ENCODE data around the gene STX18.

STX18 gene

DNA sequence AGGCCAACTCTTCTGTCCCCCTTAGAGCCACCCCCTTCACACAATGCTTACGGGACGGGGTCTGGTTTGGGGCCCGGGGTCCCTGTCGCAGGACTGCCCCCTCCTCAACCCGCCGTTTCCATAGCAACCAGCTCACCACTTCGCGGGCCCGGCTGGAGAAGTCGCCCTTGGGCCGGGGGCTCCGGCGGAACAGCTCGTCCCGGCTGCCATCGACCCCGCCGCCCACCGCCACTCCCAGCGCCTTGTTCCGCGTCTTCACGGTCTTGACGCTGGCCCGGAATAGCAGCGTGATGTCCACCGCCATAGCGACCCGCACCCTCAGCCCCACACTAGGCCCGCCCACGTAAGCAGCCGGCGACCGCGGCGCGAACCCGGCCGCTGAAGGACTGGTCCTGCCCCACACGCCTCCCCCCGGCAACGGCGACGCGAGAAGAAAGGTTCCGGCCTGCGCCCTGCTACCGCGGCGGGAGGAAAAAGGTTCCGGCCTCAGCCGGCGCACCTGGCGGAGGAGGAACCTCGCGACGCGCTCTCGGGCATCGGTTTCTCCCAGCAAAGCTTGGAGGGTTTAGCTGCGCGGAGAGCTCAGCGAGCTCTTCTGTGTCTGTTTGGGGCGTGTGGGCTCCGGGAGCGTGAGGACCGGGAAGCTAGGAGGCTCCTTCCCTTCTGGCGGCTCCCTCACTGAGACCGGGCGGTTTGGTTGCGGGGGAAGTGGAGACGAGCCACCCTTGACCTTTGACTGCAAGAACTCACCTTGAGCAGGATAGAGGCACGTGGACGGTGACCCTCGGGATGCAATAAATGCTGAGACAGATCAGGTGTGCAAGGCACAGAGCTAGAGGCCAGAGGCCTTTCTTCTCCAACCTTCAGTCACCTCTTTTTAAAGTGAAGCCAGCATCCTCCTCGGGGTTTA lies at the start of gene STX18:
TSS of gene STX18 (minus strand) at position 388 of the 910 bp plus-strand sequence. CDS start at position 304, 84 bp downstream.
- Histone ChIP-seq H3K36me3 (ENCODE audit: control insufficient read depth, low read depth, low read length) (peaks cover 5% of the 10 kb centered on the region), H3K9ac (ENCODE audit: low read length) (peak within 1 kb of the TSS; percentile 92), H3K9me3 (ENCODE audit: control insufficient read depth, low read depth, low read length) (no peaks in the 10 kb centered on the region), H3K27ac (ENCODE audit: low read length) (peak within 1 kb of the TSS; percentile 43), H3K27me3 (ENCODE audit: control insufficient read depth, insufficient read depth, low read length) (no peaks in the 10 kb centered on the region), H3K4me3 (ENCODE audit: low read length) (peak within 1 kb of the TSS; percentile 92), H3K4me1 (ENCODE audit: control insufficient read depth, low read depth, low read length) (peaks cover 10% of the 10 kb centered on the region)

DNA sequence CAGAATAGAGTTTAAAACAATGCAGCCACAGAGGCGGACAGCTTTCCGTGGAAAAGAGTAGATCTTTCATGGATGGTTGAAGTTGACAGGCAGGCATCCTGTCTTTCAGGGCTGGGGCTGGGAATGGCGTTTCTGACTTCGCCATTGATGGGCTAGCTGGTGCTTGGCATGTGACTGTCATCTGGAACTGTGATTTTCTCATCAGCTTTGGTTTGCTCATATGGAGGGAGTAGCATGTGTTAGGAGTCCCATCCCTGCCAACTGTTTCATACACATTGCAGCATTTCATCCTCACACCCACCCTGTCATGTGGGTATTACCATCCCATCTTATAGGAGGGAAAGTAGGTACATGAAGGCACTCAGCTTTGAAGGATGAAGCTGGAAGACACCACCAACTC lies 49.2 kb upstream of the STX18 start:
- no peaks in the 10 kb centered on the region for H3K9me3 ChIP-seq (ENCODE audit: control insufficient read depth, low read depth, low read length)

DNA sequence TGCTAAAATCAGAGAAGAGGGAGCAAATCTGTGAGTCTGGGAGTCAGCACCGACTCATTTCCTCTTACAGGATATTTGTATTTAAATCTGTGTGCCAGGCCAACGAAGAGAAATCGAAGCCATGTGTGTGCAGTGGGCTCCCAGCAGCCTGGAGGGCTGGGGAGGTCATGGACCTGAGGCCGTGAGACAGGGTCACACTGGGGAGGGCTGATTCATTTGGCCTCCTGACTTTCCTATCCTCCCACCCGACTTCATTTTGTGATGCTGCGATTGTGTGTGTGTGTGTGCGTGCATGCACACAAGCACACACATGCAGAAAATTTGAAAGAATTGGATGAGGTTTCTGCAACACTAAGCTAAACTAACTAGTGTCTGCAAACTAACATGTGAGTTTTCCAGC lies 48.7 kb upstream of the STX18 start:
- Histone ChIP-seq H3K27me3 (ENCODE audit: control insufficient read depth, insufficient read depth, low read length) (no peaks in the 10 kb centered on the region), H3K36me3 (ENCODE audit: control insufficient read depth, low read depth, low read length) (peaks cover 3% of the 10 kb centered on the region), H3K27ac (ENCODE audit: low read length) (no peak overlapping the region), H3K9me3 (ENCODE audit: control insufficient read depth, low read depth, low read length) (no peaks in the 10 kb centered on the region), H3K4me3 (ENCODE audit: low read length) (no peak overlapping the region), H3K4me1 (ENCODE audit: control insufficient read depth, low read depth, low read length) (peaks cover 3% of the 10 kb centered on the region), H3K9ac (ENCODE audit: low read length) (no peak overlapping the region)

More for the DNA sequence above, 49.2 kb upstream of the STX18 start:
- Histone ChIP-seq H3K36me3 (ENCODE audit: control insufficient read depth, low read depth, low read length) (no peaks in the 10 kb centered on the region), H3K4me3 (ENCODE audit: low read length) (no peak overlapping the region), H3K4me1 (ENCODE audit: control insufficient read depth, low read depth, low read length) (peaks cover 3% of the 10 kb centered on the region), H3K9ac (ENCODE audit: low read length) (no peak overlapping the region), H3K27me3 (ENCODE audit: control insufficient read depth, insufficient read depth, low read length) (no peaks in the 10 kb centered on the region), H3K27ac (ENCODE audit: low read length) (no peak overlapping the region)

DNA sequence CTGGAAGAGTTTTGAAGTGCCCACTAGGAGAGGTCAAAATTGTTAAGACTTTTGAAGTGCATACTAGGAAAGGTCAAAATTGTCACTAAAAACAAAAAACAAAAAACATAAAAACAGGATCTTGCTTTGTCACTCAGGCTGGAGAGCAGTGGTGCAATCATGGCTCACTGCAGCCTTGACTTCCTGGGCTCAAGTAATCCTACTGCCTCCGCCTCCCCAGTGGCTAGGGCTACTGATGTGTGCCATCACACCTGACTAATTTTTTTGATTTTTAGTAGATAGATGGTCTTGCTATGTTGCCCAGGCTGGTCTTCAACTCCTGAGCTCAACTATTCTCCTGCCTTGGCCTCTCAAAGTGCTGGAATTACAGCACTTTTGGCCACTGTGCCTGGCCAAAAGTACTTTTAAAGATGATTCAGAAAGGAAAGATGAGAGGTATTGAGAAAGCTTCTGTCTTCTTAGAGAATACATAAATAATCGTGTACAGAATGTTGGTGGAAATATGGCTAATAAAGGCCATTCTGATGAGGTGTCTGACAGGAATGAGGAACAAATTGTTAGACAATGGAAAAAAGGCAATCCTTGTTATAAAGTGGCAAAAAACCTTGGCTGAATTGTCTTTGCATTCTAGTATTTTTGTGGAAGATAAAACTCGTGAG lies 43.3 kb upstream of the STX18 start:
- peaks cover 3% of the 10 kb centered on the region for H3K36me3 ChIP-seq (ENCODE audit: control insufficient read depth, low read depth, low read length)
- no peaks in the 10 kb centered on the region for H3K9me3 ChIP-seq (ENCODE audit: control insufficient read depth, low read depth, low read length)
- H3K27me3 ChIP-seq (ENCODE audit: control insufficient read depth, insufficient read depth, low read length), result no peaks in the 10 kb centered on the region
- no peak overlapping the region for H3K9ac ChIP-seq (ENCODE audit: low read length)
- H3K4me3 ChIP-seq (ENCODE audit: low read length), result no peak overlapping the region
- peaks cover 5% of the 10 kb centered on the region for H3K4me1 ChIP-seq (ENCODE audit: control insufficient read depth, low read depth, low read length)
- H3K27ac ChIP-seq (ENCODE audit: low read length), result no peak overlapping the region

DNA sequence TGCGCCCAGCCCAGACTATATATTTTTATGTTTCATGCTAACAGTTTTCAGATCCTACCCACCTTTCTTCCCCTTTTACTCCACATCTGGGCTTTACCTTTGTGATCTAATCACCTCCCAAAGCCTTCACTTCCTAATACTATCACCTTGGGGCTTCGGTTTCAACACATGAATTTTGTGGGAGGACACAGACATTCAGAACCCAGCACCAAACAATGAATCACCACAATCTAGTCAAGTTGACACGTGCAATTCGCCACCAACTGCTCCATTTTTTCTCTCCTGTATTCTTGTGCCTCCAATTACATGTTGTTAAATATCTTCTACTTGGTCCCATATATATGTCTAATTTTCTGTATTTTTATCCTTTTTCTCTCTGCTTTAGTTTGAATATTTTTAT lies 41.8 kb upstream of the STX18 start:
- peaks cover 3% of the 10 kb centered on the region for H3K36me3 ChIP-seq (ENCODE audit: control insufficient read depth, low read depth, low read length)
- H3K9me3 ChIP-seq (ENCODE audit: control insufficient read depth, low read depth, low read length), result no peaks in the 10 kb centered on the region
- H3K4me1 ChIP-seq (ENCODE audit: control insufficient read depth, low read depth, low read length), result peaks cover 11% of the 10 kb centered on the region
- H3K27ac ChIP-seq (ENCODE audit: low read length), result no peak overlapping the region
- H3K27me3 ChIP-seq (ENCODE audit: control insufficient read depth, insufficient read depth, low read length), result no peaks in the 10 kb centered on the region
- no peak overlapping the region for H3K4me3 ChIP-seq (ENCODE audit: low read length)
- H3K9ac ChIP-seq (ENCODE audit: low read length), result no peak overlapping the region

DNA sequence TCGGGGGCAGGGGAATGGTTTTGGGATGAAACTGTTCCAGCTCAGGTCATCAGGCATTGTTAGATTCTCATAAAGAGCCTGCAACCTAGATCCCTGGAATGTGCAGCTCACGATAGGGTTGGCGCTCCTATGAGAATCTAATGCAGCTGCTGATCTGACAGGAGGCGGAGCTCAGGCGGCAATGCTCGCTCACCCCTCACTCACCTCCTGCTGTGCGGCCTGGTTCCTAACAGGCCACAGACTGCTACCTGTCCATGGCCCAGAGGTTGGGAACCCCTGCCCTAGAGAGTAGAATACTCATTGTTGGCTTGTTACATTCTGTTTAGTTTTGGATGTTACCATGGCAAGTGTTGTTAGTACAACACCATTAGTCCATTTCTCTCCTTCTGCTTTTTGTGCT lies 40.8 kb upstream of the STX18 start:
- Histone ChIP-seq H3K4me3 (ENCODE audit: low read length) (no peak overlapping the region), H3K27me3 (ENCODE audit: control insufficient read depth, insufficient read depth, low read length) (peaks cover 3% of the 10 kb centered on the region), H3K4me1 (ENCODE audit: control insufficient read depth, low read depth, low read length) (peaks cover 13% of the 10 kb centered on the region), H3K9ac (ENCODE audit: low read length) (no peak overlapping the region), H3K9me3 (ENCODE audit: control insufficient read depth, low read depth, low read length) (no peaks in the 10 kb centered on the region), H3K27ac (ENCODE audit: low read length) (no peak overlapping the region), H3K36me3 (ENCODE audit: control insufficient read depth, low read depth, low read length) (peaks cover 3% of the 10 kb centered on the region)

DNA sequence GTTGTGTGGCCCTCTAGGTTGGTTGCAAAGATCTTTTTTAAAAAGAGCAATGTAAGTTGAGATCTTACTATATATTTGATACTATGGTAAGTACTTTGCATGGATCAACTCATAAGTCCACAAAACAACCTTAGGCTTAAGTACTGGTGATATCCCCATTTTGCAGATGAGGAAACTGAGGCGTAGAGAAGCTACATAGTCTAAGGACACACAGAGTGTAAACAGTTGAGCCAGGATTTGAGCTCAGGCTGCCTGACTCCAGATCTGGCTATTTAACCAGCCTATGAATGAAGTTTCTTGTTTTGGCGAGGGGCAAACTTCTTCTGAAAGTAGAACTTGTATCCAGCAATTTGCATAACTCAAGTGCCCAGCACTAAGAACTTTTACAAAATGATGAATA lies 38.6 kb upstream of the STX18 start:
- Histone ChIP-seq H3K9ac (ENCODE audit: low read length) (no peak overlapping the region), H3K9me3 (ENCODE audit: control insufficient read depth, low read depth, low read length) (no peaks in the 10 kb centered on the region), H3K36me3 (ENCODE audit: control insufficient read depth, low read depth, low read length) (no peaks in the 10 kb centered on the region)

DNA sequence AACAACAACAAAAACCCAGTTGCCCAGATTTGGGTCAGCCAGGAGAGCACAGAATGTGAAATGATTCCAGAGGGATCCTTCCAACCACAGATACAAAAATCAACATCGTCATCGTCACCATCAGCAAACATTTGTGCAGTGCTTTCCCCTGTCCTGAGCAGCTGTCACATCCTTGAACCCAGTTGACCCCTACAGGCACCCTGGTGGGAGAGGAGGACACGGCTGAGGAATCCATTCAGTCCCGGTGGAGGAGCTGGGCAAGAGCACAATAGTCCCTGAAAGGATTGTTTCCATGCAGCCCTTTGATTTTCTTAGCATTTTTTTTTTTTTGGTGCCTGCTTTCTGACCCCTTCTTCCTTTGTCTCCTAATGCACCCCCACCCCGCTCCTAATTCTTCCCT lies 37.1 kb upstream of the STX18 start:
- H3K9me3 ChIP-seq (ENCODE audit: control insufficient read depth, low read depth, low read length), result no peaks in the 10 kb centered on the region
- no peak overlapping the region for H3K27ac ChIP-seq (ENCODE audit: low read length)
- peaks cover 29% of the 10 kb centered on the region for H3K27me3 ChIP-seq (ENCODE audit: control insufficient read depth, insufficient read depth, low read length)
- H3K4me3 ChIP-seq (ENCODE audit: low read length), result no peak overlapping the region
- H3K9ac ChIP-seq (ENCODE audit: low read length), result no peak overlapping the region
- peaks cover 20% of the 10 kb centered on the region for H3K4me1 ChIP-seq (ENCODE audit: control insufficient read depth, low read depth, low read length)
- no peaks in the 10 kb centered on the region for H3K36me3 ChIP-seq (ENCODE audit: control insufficient read depth, low read depth, low read length)

More for the DNA sequence above, 38.6 kb upstream of the STX18 start:
- Histone ChIP-seq H3K27ac (ENCODE audit: low read length) (no peak overlapping the region), H3K27me3 (ENCODE audit: control insufficient read depth, insufficient read depth, low read length) (peaks cover 17% of the 10 kb centered on the region), H3K4me1 (ENCODE audit: control insufficient read depth, low read depth, low read length) (peaks cover 13% of the 10 kb centered on the region), H3K4me3 (ENCODE audit: low read length) (no peak overlapping the region)

DNA sequence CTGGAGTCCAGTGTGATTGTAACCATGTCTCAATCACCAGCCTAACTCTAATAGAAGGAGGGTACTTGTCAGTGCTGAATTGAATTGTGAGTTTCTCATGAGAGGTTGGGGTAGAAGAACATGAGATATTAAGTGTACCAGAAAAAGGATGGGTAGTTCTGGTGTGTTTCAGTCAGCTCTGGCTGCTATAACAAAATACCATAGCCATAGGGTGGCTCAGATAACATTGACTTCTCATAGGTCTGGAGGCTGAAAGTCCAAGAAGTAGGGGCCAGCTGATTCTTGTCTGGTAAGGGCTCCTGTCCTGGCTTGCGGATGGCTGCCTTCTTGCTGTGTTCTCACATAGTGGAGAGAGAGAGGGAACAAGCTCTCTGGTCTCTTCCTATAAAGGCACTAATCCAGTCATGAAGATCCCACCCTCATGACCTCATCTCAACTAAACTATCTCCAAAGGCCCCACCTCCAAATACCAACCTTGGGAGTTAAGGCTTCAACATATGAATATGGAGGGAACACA lies 35.6 kb upstream of the STX18 start:
- H3K27ac ChIP-seq (ENCODE audit: low read length), result no peak overlapping the region
- H3K4me3 ChIP-seq (ENCODE audit: low read length), result no peak overlapping the region
- peaks cover 43% of the 10 kb centered on the region for H3K27me3 ChIP-seq (ENCODE audit: control insufficient read depth, insufficient read depth, low read length)
- no peak overlapping the region for H3K9ac ChIP-seq (ENCODE audit: low read length)
- H3K9me3 ChIP-seq (ENCODE audit: control insufficient read depth, low read depth, low read length), result no peaks in the 10 kb centered on the region
- no peaks in the 10 kb centered on the region for H3K36me3 ChIP-seq (ENCODE audit: control insufficient read depth, low read depth, low read length)
- peaks cover 18% of the 10 kb centered on the region for H3K4me1 ChIP-seq (ENCODE audit: control insufficient read depth, low read depth, low read length)

DNA sequence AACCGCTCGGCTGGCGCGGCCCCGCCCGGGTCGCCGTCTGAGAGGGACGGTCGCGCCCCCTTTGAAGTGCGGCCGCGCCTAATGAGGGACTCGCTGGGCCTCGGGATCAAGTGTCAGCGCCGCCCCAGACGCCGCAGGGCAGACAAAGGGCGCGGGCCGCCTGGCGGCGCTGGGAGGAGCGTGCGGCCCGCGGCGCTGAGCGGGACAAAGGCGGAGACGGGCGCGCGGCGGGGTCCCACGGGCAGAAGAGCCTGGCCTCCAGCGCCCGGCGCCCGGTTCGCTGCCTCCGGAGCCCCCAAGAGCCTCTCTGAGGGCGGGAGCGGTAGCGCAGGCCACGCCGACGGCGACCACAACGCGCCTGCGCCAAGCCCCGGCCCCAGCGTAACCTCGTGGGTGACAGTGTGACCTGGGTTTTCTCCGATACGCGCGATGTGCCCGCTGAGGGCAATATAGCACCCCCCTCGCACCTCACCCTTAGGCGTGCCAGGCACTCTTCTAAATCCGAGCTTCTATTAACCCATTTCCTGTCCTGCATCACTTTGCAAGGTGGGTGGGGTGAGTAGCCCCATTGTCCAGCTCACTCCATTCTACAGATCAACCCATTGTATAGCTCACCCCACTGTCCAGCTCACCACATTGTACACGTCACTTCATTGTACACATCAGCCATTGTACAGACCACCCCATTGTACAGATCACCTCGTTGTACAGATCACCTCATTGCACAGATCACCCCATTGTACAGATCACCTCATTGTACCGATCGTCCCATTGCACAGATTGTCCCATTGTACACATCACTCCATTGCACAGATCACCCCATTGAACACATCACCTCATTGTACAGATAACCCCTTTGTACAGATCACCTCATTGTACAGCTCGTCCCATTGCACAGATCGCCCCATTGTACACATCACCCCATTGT lies 33.7 kb upstream of the STX18 start:
- Histone ChIP-seq H3K9ac (ENCODE audit: low read length) (peak overlapping the region; percentile 43), H3K4me1 (ENCODE audit: control insufficient read depth, low read depth, low read length) (peaks cover 16% of the 10 kb centered on the region), H3K27me3 (ENCODE audit: control insufficient read depth, insufficient read depth, low read length) (peaks cover 43% of the 10 kb centered on the region), H3K4me3 (ENCODE audit: low read length) (peak overlapping the region; percentile 70), H3K27ac (ENCODE audit: low read length) (no peak overlapping the region), H3K36me3 (ENCODE audit: control insufficient read depth, low read depth, low read length) (no peaks in the 10 kb centered on the region), H3K9me3 (ENCODE audit: control insufficient read depth, low read depth, low read length) (no peaks in the 10 kb centered on the region)

DNA sequence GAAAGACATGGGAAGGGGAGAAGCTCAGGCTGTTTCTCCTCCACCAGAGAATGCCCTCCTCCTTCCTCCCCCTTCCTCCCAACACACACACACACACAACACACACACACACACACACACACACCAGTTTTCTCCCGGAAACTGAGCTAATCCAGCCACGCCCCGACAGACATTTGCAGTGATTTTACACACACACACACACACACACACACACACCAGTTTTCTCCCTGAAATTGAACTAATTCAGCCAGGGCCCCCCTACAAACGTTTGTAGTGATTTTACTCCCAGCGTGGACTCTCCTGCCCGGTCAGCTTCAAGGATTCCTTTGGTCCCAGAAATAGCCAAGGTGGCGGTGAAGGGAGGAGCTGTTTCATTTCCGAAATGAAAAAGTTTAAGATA lies 32.9 kb upstream of the STX18 start:
- H3K9ac ChIP-seq (ENCODE audit: low read length), result peak overlapping the region; percentile 43
- H3K9me3 ChIP-seq (ENCODE audit: control insufficient read depth, low read depth, low read length), result no peaks in the 10 kb centered on the region
- no peaks in the 10 kb centered on the region for H3K36me3 ChIP-seq (ENCODE audit: control insufficient read depth, low read depth, low read length)
- H3K4me1 ChIP-seq (ENCODE audit: control insufficient read depth, low read depth, low read length), result peaks cover 16% of the 10 kb centered on the region
- H3K27me3 ChIP-seq (ENCODE audit: control insufficient read depth, insufficient read depth, low read length), result peaks cover 43% of the 10 kb centered on the region
- H3K27ac ChIP-seq (ENCODE audit: low read length), result no peak overlapping the region
- peak overlapping the region; percentile 70 for H3K4me3 ChIP-seq (ENCODE audit: low read length)
